Activated CD4-positive, alpha-beta T cell treated with anti-CD3 and anti-CD28 coated beads, Interleukin-2, amount 50 U/mL, for 4 hours (primary cell): ENCODE measurements around the gene TLE3.

Experiments
- DNase-seq, 2 experiments: peaks; one replicate each; pipeline ENCODE4 v3.0.0-alpha.2; 2020

TLE3 gene

DNA sequence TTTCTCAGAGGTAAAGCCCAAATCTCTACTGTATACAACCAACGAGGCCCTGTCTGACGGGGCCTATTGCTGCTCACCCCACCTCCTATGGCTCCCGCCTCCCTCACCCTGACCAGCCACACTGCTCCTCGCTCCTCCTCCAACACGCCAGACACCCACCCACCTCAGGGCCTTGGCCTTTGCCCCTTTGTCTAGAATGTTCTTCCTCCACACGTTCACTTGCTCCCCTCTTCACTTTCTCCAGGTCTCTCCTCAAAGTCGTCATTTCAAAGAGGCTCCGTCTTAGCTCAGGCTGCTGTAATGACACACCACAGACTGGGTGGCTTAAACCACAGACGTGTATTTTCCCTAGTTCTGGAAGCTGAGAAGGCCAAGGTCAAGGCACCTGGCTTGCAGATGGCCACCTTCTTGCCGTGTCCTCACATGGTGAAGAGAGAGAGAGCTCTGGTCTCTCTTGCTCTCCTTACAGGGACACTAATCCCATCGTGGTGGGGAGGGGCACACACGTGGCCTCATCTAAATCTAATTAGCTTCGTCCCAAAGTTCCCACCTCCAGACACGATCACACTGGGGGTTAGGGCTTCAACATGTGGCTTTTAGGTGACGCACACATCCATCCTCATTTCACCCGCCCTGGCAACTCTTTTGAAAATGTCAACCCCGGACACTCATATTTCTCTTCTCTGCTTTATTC is 98.2 kb downstream of the TLE3 start:
- no peak for DNase-seq

DNA sequence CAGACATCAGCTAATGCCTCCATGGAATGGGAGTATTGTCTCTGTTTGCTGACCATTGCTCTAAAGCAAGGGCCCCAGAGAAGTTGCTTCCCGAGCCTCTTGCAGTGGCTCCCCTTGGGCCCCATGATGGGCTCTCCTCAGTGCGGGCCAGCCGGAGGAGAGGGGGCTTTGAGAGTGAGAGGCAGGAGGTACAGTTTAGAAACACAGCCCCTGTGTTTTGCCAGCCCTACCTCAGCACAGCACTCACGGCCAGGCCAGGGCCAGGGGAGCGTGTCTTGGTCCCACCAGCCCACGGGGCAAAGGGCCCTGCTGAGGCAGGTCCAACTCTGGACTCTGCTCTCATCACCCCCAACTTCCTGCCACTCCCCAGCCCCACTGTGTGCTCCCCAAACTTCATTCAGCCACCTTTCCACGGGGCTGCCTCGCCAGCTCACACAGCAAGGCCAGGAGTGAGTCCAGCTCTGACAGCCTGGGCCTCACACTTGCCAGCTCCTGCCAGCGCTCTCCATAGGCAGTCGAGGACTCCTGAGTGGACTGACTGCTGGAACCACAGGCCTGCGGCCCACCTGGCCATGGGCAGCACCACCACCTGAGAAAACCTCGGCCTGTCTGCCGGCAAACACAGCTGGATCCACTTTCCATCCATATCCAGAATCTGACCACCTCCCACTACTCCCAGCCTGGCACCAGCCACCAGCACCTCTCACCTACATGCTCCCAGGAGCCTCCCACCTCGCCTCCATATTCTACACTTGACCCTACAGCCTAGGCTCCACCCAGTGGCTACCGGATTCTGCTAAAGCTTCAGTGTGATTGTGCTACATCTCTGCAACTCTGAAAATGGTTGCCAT is 99.0 kb downstream of the TLE3 start:
- DNase-seq, result no peak

DNA sequence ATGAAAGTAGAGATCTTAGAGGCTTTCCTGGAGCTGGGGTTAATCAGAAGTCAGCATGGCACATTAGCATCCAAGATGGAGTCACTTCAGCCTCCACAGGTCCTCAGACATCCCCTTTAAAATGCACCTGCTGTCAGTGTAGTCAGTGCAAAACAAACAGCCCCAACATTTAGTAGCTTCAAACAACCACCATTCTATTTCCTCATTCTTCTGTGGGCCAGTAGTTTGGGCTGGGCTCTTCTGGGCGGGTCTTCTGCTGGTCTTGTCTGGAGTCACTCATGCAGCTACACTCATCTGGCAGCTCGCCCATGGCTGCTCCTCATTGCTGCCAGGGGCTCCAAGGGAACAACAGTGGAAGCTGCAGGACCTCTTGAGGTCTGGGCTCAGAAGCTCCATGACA is 99.9 kb downstream of the TLE3 start:
- DNase-seq, result no peak
